HG03095 (cell line): ENCODE measurements around the gene EXOC4.

ENCODE experiments used
- ATAC-seq: cut with Tn5 transposase; IDR thresholded peaks from one replicate; pipeline ENCODE4 v1.9.1; 2021; ENCODE audit warnings: moderate library complexity; ENCODE audit not compliant: unreplicated experiment

Gene EXOC4

DNA sequence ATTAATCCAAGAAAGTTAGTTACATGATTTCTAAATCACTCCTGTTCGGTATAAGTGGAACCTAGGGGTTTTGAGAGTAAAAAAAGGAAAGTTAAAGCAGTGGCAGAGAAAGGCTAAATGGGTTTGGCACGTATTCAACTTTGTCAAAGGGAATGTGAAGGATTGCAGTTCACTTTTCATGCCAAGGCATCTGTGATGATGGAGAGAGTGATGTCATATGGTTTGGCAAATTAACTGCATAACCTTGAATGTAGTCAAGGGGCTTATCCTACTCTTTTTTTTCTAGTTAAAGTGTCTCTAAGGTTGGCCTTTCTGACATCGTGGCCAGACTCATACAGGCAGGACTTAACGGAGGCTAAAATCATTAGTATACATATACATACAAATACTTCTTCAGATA, 277.8 kb downstream of the EXOC4 start:
- no peak for ATAC-seq

GRCh38 chr7:133534816-133535215, 281.9 kb downstream of the EXOC4 start:
- ATAC-seq, result no peak

DNA sequence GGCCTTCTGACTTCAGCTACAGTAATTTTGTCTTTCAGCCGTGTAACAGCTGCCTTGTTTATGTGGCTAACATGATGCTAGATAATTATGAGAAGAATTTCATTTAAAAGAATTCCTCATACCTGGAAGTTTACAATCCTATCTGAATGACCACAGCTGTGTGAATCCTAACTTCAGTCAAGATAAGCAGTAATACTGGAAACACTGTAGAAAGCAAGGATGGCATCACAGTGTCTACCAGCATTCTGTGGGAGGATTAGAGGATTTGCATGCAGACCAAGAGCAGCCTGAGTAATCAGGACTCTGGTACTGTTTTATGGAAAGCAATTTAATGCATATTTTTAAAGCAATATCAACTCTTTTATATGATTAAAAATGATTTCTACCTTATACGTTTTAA, 282.4 kb downstream of the EXOC4 start:
- ATAC-seq, result no peak

DNA sequence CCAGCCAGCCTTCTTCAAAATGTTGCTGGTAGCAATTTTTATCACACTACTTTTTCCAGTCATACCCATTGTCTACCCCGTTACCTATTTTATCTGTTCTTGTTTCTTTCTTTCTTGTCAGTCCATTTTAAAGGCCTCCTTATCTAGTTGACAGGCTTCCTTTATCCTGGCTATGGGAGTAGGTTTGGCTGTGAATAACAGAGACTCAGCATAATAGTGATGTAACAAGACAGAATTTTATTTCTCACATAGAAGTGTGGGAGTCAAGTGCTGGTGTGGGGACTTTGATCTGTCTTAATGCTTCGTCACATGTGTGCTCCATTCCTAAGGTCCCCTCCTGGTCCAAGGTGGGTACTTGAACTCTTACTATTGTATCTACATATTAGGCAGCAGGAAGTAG, 283.6 kb downstream of the EXOC4 start:
- no peak for ATAC-seq

GRCh38 chr7:133539016-133539415, 286.1 kb downstream of the EXOC4 start:
- ATAC-seq, result no peak

GRCh38 chr7:133540096-133540860, 287.4 kb downstream of the EXOC4 start:
- ATAC-seq, result no peak

DNA sequence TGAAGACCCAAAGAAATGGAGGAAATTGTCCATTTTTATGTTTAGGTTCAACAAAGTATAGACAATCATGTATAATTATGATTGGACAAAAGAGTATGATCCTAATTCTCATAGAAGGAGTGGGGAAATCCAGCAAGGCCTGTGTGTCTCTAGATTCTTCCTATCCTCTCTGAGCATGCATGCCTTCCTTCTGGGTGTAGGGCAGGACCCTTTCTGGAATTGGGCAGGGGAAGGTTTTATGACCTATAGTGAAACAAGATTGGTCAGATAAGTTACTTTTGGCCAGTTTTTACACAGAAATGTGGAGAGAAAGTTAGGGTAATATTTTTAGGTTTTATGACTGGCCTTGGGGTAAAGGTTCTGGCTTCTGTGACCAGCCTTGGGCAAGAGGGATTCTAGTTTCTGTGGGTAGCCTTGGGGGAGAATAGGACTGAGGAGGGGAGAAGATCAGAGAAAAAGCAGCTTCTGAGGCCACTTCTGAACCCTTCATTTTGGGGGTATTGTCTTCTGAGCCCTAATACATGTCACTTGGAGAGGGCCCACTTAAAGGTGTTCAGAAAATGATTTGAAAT, 289.4 kb downstream of the EXOC4 start:
- ATAC-seq, result no peak

- no peak for ATAC-seq
Measured at GRCh38 chr7:133543657-133544056, 290.8 kb downstream of the EXOC4 start.

DNA sequence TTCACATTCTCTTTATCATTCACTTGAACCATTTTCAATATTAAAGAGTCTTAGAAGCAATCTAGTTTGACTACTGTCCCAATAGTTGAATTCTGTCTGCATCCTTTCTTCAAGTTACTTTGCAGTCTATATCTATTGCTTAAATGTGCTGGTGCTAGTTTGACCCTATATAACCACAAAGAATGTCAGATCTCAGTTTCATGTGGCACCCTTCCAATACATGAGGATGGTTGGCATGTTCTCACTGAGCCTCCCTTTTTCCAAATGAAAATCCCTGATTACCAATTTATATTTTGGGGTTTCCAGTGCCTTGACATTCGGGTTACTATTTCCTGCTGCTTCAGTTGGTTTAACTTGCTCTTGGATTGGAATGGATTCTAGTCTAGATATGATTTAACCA, 292.7 kb downstream of the EXOC4 start:
- ATAC-seq, result no peak

DNA sequence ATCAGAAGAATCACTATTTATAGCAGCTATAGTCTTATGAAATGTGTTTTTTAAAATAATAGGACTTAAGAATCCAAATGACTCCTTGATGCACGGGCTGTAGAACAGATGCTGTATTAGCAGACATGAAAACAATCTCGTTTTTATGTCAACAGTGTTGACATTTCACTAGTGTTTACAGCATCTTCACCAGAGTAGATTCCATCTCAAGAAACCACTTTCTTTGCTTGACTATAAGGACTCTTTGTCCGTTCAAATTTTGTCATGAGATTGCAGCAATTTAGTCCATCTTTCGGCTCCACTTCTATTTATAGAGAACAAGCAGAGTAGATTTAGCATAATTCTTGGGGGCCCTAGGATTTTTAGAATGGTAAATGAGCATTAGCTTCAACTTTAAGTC, 295.1 kb downstream of the EXOC4 start:
- ATAC-seq, result no peak

DNA sequence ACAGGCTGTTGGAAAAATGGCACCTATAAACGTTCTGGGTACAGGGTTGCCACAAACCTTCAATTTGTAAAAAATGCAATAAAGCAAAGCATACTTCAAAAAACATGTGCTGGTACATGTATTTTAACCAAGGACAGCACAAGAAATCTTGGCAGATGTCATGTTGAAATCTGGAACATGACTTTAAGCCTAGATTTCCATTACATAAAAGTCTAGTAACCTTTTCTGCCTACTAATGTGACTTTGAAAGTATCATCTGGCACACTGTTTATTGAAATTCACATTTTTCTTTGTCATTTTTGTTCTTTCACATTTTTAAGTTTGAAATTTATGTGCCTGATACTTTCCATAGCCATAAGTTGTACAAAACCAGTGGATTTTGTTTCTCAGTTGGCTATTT, 296.8 kb downstream of the EXOC4 start:
- no peak for ATAC-seq

GRCh38 chr7:133550145-133550544, 297.3 kb downstream of the EXOC4 start:
- no peak for ATAC-seq

- ATAC-seq, result no peak
Measured at GRCh38 chr7:133550811-133551210, 297.9 kb downstream of the EXOC4 start.

DNA sequence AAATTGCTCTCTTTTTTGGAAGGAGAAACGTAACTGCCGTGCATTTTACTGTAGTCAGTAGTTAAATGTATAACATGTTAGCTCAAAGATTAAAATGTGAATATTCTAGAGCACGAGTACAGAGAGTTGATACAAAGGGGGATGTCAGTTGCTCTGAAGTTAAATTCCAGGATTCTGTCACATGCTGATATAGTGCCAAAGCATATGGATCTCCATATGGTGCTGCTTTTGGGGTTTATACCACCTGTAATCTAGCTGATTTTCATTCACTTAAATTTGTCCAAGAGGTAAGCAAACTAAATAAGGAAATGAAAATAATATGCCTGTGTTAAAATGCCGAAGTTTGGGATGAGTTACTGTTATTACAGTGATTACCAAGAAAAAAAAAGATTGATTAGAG, 298.6 kb downstream of the EXOC4 start:
- ATAC-seq, result no peak

DNA sequence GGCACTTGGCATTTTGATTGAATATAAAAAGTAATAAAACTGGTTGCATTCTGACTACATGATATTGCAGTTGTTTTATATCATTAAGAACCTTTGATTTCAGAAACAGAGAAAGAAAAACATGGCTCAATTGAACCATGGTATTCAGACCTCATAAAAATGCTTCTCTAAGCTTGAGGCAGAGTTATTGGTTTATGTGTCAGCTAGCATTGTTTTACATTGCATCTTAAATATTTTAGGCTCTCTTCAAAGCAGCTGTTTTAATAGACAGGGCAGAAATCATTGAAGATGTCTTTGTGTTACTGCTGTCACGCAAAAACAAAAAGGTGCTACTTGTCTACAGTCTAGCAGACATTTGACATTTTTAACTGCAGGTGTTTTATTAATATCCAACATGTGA, 299.2 kb downstream of the EXOC4 start:
- ATAC-seq, result no peak

- ATAC-seq, result no peak
Measured at GRCh38 chr7:133554330-133554729, 301.5 kb downstream of the EXOC4 start.

DNA sequence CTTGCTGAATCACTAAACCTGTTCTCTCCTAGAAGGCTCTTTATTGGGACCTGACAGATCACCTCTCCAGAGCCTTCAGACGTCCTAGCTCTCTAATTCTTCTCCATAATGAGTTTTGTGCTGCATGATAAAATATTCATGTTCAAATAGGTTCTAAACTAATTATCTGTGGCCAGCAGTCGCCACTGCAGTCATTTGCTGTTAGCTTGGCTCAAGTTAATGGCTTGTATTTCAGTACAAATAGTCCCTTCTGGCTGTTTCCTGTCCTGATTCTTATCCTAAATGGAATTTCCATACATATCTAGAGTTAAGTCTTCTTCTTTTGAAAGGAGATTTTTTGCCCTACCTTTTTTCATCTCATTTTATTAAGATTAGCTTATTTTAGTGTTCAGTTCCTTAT, 303.2 kb downstream of the EXOC4 start:
- no peak for ATAC-seq

GRCh38 chr7:133556553-133556952, 303.7 kb downstream of the EXOC4 start:
- no peak for ATAC-seq

GRCh38 chr7:133560900-133561299, 308.0 kb downstream of the EXOC4 start:
- ATAC-seq, result no peak

DNA sequence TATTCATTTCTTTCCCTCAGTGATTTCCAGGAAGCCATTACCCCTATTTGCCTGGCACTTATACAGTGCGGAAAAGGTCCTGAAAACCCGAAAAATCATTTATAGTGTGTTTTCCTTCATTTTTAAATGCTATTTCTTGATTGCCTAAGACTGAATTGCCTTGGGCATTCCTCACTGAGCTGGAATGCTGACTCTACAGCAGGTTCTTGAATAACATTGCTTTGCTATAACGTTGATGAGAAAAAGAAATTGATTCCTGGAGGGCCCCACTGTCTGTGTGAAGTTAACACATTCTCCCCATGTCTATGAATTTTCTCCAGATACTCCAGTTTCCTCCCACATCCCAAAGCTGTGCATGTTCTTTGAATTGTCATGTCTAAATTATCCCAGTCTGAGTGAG, 308.5 kb downstream of the EXOC4 start:
- ATAC-seq, result no peak

- no peak for ATAC-seq
Measured at GRCh38 chr7:133562621-133563020, 309.7 kb downstream of the EXOC4 start.

GRCh38 chr7:133563251-133563650, 310.4 kb downstream of the EXOC4 start:
- ATAC-seq, result no peak

GRCh38 chr7:133564484-133564883, 311.6 kb downstream of the EXOC4 start:
- ATAC-seq, result no peak
